ENCODE data around the gene TBL3. TPM values are rescaled to one million over a fixed set of nuclear protein-coding genes. Genes with fewer than 3 reads are reported as not detected.
"Not testable (repeated sequence)": the region's sequence is repeated elsewhere in the genome, so short reads cannot be mapped to it uniquely, and the experiment has no call there.

TBL3 gene
- total and polyA plus RNA-seq, 9 donors: 2.1 to 48.0 (median 31.0) TPM

- no peaks in the 10 kb centered on the region for H3K9me3 ChIP-seq
- no peaks in the 10 kb centered on the region for H3K36me3 ChIP-seq
- no peak overlapping the region for H3K27ac ChIP-seq
- TF ChIP-seq EP300 (IDR thresholded peaks at IDR 0.05) (no peak), POLR2A (IDR thresholded peaks at IDR 0.05) (no peak), CTCF (IDR thresholded peaks at IDR 0.05) (no peak)
- H3K27me3 ChIP-seq: no peaks in the 10 kb centered on the region
- no peaks in the 10 kb centered on the region for H3K4me1 ChIP-seq (ENCODE audit: insufficient read depth)
- DNase-seq: no peak
- no peak overlapping the region for H3K4me3 ChIP-seq
- intact Hi-C loops (cut with DNase I): no loop called here
- 59 to 77% (median 71%) methylated on average over 18 to 19 of the region's 19 CpGs for WGBS, 3 donors
These were observed 21.3 kb upstream of the TBL3 start for GRCh38 chr16:1950559-1950958.

- Histone ChIP-seq H3K27ac (no peak overlapping the region), H3K36me3 (no peaks in the 10 kb centered on the region), H3K27me3 (no peaks in the 10 kb centered on the region), H3K4me3 (no peak overlapping the region), H3K4me1 (ENCODE audit: insufficient read depth) (no peaks in the 10 kb centered on the region), H3K9me3 (no peaks in the 10 kb centered on the region)
- TF ChIP-seq POLR2A (IDR thresholded peaks at IDR 0.05): no peak
- TF ChIP-seq EP300 (IDR thresholded peaks at IDR 0.05): no peak
- TF ChIP-seq CTCF (IDR thresholded peaks at IDR 0.05): no peak
- 87 to 91% (median 89%) methylated on average over 18 to 22 of the region's 22 CpGs for WGBS, 3 donors
- DNase-seq: no peak
- intact Hi-C loops (cut with DNase I): no loop called here
These were observed 18.1 kb upstream of the TBL3 start for GRCh38 chr16:1953734-1954133.

DNA sequence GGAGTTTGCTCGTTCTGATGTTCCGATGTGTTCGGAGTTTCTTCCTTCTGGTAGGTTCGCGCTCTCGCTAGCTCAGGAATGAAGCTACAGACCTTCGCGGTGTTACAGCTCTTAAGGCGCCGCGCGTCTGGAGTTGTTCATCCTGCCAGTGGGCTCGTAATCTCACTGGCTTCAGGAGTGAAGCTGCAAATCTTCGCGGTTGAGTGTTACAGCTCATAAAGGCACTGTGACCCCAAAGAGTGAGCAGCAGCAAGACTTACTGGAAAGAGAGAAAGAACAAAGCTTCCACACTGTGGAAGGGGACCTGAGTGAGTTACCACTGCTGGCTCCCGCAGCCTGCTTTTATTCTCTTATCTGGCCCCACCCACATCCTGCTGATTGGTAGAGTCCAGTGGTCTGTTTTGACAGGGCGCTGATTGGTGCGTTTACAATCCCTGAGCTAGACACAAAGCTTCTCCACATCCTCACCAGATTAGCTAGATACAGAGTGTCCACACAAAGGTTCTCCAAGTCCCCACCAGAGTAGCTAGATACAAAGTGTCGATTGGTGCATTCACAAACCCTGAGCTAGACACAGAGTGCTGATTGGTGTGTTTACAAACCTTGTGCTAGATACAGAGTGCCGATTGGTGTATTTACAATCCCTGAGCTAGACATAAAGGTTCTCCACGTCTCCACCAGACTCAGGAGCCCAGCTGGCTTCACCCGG is 14.3 kb upstream of the TBL3 start:
- intact Hi-C loops (cut with DNase I); H3K27me3 ChIP-seq; H3K27ac ChIP-seq; H3K4me1 ChIP-seq (ENCODE audit: insufficient read depth); H3K4me3 ChIP-seq; H3K36me3 ChIP-seq; H3K9me3 ChIP-seq: not testable (repeated sequence)
- WGBS, 3 donors: 80 to 87% (median 85%) methylated on average over 20 to 22 of the region's 22 CpGs
- peak in 1 of 5 donors; percentile 19 for DNase-seq

- H3K4me3 ChIP-seq; H3K27me3 ChIP-seq; H3K4me1 ChIP-seq (ENCODE audit: insufficient read depth); intact Hi-C loops (cut with DNase I); H3K36me3 ChIP-seq; H3K9me3 ChIP-seq; H3K27ac ChIP-seq: not testable (repeated sequence)
- DNase-seq: peak in 2 of 5 donors; percentile 39 to 47
- WGBS, 3 donors: 66 to 82% (median 79%) methylated on average over 22 to 30 of the region's 30 CpGs
These were observed 13.7 kb upstream of the TBL3 start for GRCh38 chr16:1958143-1958491.

DNA sequence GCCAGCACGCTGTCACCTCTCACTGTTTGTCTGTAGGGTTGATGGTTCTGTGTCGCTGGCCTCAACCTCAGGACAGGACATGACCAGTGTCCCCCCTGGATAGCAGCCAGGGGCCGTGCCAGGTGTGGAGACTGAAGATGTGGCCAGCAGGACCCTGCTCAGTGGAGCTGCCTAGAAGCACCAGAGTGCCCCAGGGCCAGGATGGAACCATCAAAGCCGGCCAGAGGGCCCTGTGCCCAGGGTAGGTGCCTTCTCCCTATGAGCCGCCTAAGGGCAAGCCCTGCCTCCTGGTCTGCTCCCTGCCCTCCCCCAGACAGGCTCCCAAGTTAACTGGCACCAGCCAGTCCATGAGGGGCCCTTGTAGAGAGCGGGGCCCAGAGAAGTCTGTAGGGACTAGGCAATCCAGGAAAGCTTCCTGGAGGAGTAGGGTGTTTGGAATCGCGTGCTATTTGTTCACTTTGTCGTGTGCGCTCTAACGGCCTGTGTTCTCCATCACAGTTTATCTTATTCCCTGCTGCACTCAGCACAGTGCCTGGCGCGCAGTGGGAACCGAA is 13.1 kb upstream of the TBL3 start:
- Histone ChIP-seq H3K9me3 (no peaks in the 10 kb centered on the region), H3K36me3 (no peaks in the 10 kb centered on the region), H3K4me1 (ENCODE audit: insufficient read depth) (peaks cover 9% of the 10 kb centered on the region), H3K27me3 (no peaks in the 10 kb centered on the region), H3K4me3 (no peak overlapping the region), H3K27ac (peak overlapping the region in 1 of 2 donors; percentile 55)
- DNase-seq: peak in 3 of 5 donors; percentile 63 to 70 (median 63)
- TF ChIP-seq EP300 (IDR thresholded peaks at IDR 0.05): no peak
- no peak for TF ChIP-seq CTCF (IDR thresholded peaks at IDR 0.05)
- no peak for TF ChIP-seq POLR2A (IDR thresholded peaks at IDR 0.05)
- 25 to 37% (median 29%) methylated on average over 14 of the region's 14 CpGs for WGBS, 3 donors
- intact Hi-C loops (cut with DNase I): no loop called here

Data from ovary (tissue), 9 donors.